Esophagus squamous epithelium (tissue), 5 donors: ENCODE measurements around the gene KCNJ6. TPM values are rescaled to one million over a fixed set of nuclear protein-coding genes. Genes with fewer than 3 reads are reported as not detected.

Experiments
- DNase-seq: peaks from one replicate; lab custom pipeline; 2025; lab: John Stamatoyannopoulos, UW
- H3K27ac ChIP-seq, 4 donors: fragments of 200-600 bp; sonication (generic); one replicate each; pipeline ENCODE4 v1.5.1; 2016 to 2019; ENCODE audit warnings: mild to moderate bottlenecking in 1 of 4
- H3K27me3 ChIP-seq, 4 donors: fragments of 200-600 bp; sonication (generic); 1 replicate in 3 of 4; 2 replicates in 1 of 4; pipeline versions ENCODE4 v1.5.1 to v1.6.0; 2017 to 2021; ENCODE audit warnings: antibody characterized with exemption in 1 of 4
- H3K36me3 ChIP-seq, 3 donors: fragments of 200-600 bp; sonication (generic); one replicate each; pipeline ENCODE4 v1.5.1; 2016 to 2019
- H3K4me1 ChIP-seq, 3 donors: fragments of 200-600 bp; sonication (generic); one replicate each; pipeline ENCODE4 v1.5.1; 2017 to 2019
- H3K4me3 ChIP-seq, 4 donors: fragments of 200-600 bp; sonication (generic); 1 replicate in 3 of 4; 2 replicates in 1 of 4; pipeline ENCODE4 v1.5.1; 2016 to 2019; ENCODE audit warnings: mild to moderate bottlenecking in 2 of 4, moderate library complexity in 1 of 4
- H3K9me3 ChIP-seq, 3 donors: fragments of 200-600 bp; sonication (generic); one replicate each; pipeline ENCODE4 v1.5.1; 2016 to 2019
- CTCF ChIP-seq, 6 experiments: fragments of 450-650 bp in 4 of 6; fragments of 200-600 bp in 2 of 6; sonication (generic) in 2 of 6; IDR thresholded peaks; one replicate each; pipeline ENCODE4 v1.5.1; 2016 to 2019; ENCODE audit warnings: antibody characterized with exemption in 6 of 6, mild to moderate bottlenecking in 4 of 6, moderate library complexity in 4 of 6
- POLR2A ChIP-seq, 4 donors: fragments of 450-650 bp; IDR thresholded peaks; one replicate each; pipeline ENCODE4 v1.6.1; 2017; ENCODE audit warnings: antibody characterized with exemption in 4 of 4, mild to moderate bottlenecking in 4 of 4, moderate library complexity in 3 of 4
- WGBS, 2 donors: methylation state at CpG; one replicate each; pipeline ENCODE4 v1.1.5; 2018; 5-methylcytosine and 5-hydroxymethylcytosine counted together
- intact Hi-C: fragments of 100-400 bp; cut with DNase I; formaldehyde crosslinking; loops from one replicate; pipeline ENCODE4 v1.15.0; 2022
- total RNA-seq, 4 donors: library from RNA; depleted of rRNA; stranded (reverse); fragments of >200 nt; gene quantifications; one replicate each; pipeline ENCODE4 v1.1.0, GENCODE V29; 2016
- donor health status: DM: yes; HTN: yes; CAD: no.

KCNJ6 gene
- total RNA-seq, 4 donors from 2014 or later: not detected

GRCh38 chr21:37793660-37794059 is 122.6 kb downstream of the KCNJ6 start:
- no peak for TF ChIP-seq CTCF (IDR thresholded peaks at IDR 0.05)
- TF ChIP-seq POLR2A (IDR thresholded peaks at IDR 0.05): no peak
- Histone ChIP-seq H3K4me3 (no peak overlapping the region), H3K36me3 (no peaks in the 10 kb centered on the region), H3K27me3 (peaks cover 0 to 3% (median 0%) of the 10 kb centered on the region in 4 donors), H3K27ac (no peak overlapping the region), H3K9me3 (peaks cover 0 to 2% (median 0%) of the 10 kb centered on the region in 3 donors), H3K4me1 (no peaks in the 10 kb centered on the region)
- 17 to 50% methylated on average over 1 of the region's 1 CpG for WGBS, 2 donors
- intact Hi-C loops: no loop called here
- no peak for DNase-seq

GRCh38 chr21:37792046-37792445 is 124.2 kb downstream of the KCNJ6 start:
- no peaks in the 10 kb centered on the region for H3K27me3 ChIP-seq
- no peak for DNase-seq
- WGBS, 2 donors: 84 to 89% methylated on average over 3 of the region's 3 CpGs
- no peak overlapping the region for H3K27ac ChIP-seq
- H3K9me3 ChIP-seq: peaks cover 0 to 6% (median 0%) of the 10 kb centered on the region in 3 donors
- no peaks in the 10 kb centered on the region for H3K4me1 ChIP-seq
- H3K36me3 ChIP-seq: no peaks in the 10 kb centered on the region
- TF ChIP-seq POLR2A (IDR thresholded peaks at IDR 0.05) (no peak), CTCF (IDR thresholded peaks at IDR 0.05) (no peak)
- no peak overlapping the region for H3K4me3 ChIP-seq
- intact Hi-C loops: no loop called here

- intact Hi-C loops: no loop called here
- H3K4me1 ChIP-seq: no peaks in the 10 kb centered on the region
- H3K36me3 ChIP-seq: no peaks in the 10 kb centered on the region
- peaks cover 0 to 6% (median 0%) of the 10 kb centered on the region in 3 donors for H3K9me3 ChIP-seq
- 77 to 79% methylated on average over 5 of the region's 5 CpGs for WGBS, 2 donors
- TF ChIP-seq CTCF (IDR thresholded peaks at IDR 0.05) (no peak), POLR2A (IDR thresholded peaks at IDR 0.05) (no peak)
- H3K27me3 ChIP-seq: no peaks in the 10 kb centered on the region
- H3K27ac ChIP-seq: no peak overlapping the region
- DNase-seq: no peak
- no peak overlapping the region for H3K4me3 ChIP-seq
These were observed 125.4 kb downstream of the KCNJ6 start for GRCh38 chr21:37790905-37791304.

- TF ChIP-seq POLR2A (IDR thresholded peaks at IDR 0.05): no peak
- TF ChIP-seq CTCF (IDR thresholded peaks at IDR 0.05): no peak
- Histone ChIP-seq H3K4me1 (no peaks in the 10 kb centered on the region), H3K27ac (no peak overlapping the region), H3K27me3 (no peaks in the 10 kb centered on the region), H3K9me3 (peaks cover 0 to 6% (median 0%) of the 10 kb centered on the region in 3 donors), H3K4me3 (no peak overlapping the region), H3K36me3 (no peaks in the 10 kb centered on the region)
- WGBS, 2 donors: 46 to 60% methylated on average over 1 to 4 of the region's 4 CpGs
- DNase-seq: no peak
- intact Hi-C loops: no loop called here
These were observed 127.8 kb downstream of the KCNJ6 start for GRCh38 chr21:37788503-37788902.

GRCh38 chr21:37787456-37787855 is 128.8 kb downstream of the KCNJ6 start:
- no peaks in the 10 kb centered on the region for H3K27me3 ChIP-seq

More at GRCh38 chr21:37787456-37787855, 128.8 kb downstream of the KCNJ6 start:
- no peak for TF ChIP-seq POLR2A (IDR thresholded peaks at IDR 0.05)
- TF ChIP-seq CTCF (IDR thresholded peaks at IDR 0.05): no peak
- peaks cover 0 to 6% (median 0%) of the 10 kb centered on the region in 3 donors for H3K9me3 ChIP-seq
- no peaks in the 10 kb centered on the region for H3K4me1 ChIP-seq
- H3K27ac ChIP-seq: no peak overlapping the region
- no peaks in the 10 kb centered on the region for H3K36me3 ChIP-seq
- no peak for DNase-seq
- intact Hi-C loops: no loop called here
- H3K4me3 ChIP-seq: no peak overlapping the region
- 100% methylated on average over 1 of the region's 1 CpG; no CpG with 5 or more reads in 1 of the 2 donors for WGBS, 2 donors
